ENCODE results near the gene GAS7. TPM values are rescaled to one million over a fixed set of nuclear protein-coding genes. Genes with fewer than 3 reads are reported as not detected.

Gene GAS7
- total and polyA plus RNA-seq, 10 of the 15 experiments (the other 5 are each of a cell fraction or from before 2014, with no cell fraction given): 2.3 to 53.4 (median 24.0) TPM

DNA sequence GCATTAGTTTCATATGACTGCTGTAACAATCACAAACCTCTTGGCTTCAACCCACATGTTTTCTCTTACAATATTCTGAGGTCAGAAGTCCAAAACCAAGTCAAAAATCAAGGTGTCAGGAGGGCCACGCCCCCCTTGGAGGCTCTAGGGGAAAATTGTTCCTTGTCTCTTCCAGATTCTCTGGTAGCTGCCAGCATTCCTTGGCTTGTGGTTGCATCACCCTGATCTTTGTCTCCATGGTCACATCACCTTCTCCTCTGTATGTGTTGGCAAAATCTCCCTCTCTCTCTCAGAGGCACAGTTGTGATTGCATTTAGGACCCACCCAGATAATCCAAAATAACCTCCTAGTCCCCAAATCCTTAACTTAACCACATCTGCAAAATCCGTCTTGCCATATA lies 105.8 kb downstream of the GAS7 start:
- ChIA-PET CTCF (no interaction called here), RAD21 (ENCODE audit: unreplicated experiment) (no interaction called here), POLR2A (no interaction called here), SMC1A (ENCODE audit: uncharacterized antibody, unreplicated experiment) (no interaction called here)
- no peak overlapping the region for H2AFZ ChIP-seq (ENCODE audit: control insufficient read depth, low read depth, low read length)
- 44% methylated on average over 2 of the region's 2 CpGs for WGBS (ENCODE audit: insufficient coverage, insufficient replicate concordance, low lambda C conversion rate, missing lambda C conversion rate)
- no peak for DNase-seq (ENCODE audit: low read depth, low spot score)
- no peaks in the 10 kb centered on the region for H3K79me2 ChIP-seq (ENCODE audit: control insufficient read depth, insufficient read depth, low read length)
- 0 out of 4 replicates have a peak, but pooled peaks cover 0 to 2% of the 10 kb centered on the region in 2 experiments for H3K27me3 ChIP-seq (replicated peaks in 1 of 2; ENCODE audit: control insufficient read depth in 2 of 2, insufficient read depth in 2 of 2, low read length in 1 of 2)
- no peak overlapping the region for H3K4me3 ChIP-seq
- no TSS peak for BruUV-seq (replicated peaks)
- H3K4me1 ChIP-seq (ENCODE audit: control insufficient read depth, insufficient read depth, low read length): no peaks in the 10 kb centered on the region
- H3K4me2 ChIP-seq (ENCODE audit: control insufficient read depth, insufficient read depth): no peak overlapping the region
- no peak for FAIRE-seq
- no peaks in the 10 kb centered on the region for H4K20me1 ChIP-seq (ENCODE audit: control insufficient read depth, insufficient read depth)
- H3K36me3 ChIP-seq (ENCODE audit: control insufficient read depth in 2 of 2, insufficient read depth in 2 of 2, low read length in 1 of 2): no peaks in the 10 kb centered on the region
- no peak overlapping the region for H3K9ac ChIP-seq (ENCODE audit: control insufficient read depth, insufficient read depth, low read length)
- H3K27ac ChIP-seq (ENCODE audit: control insufficient read depth, insufficient read depth): no peak overlapping the region
- no peaks in the 10 kb centered on the region; the same call in 2 of the 3 replicates for H3K9me3 ChIP-seq (replicated peaks; ENCODE audit: control insufficient read depth, insufficient read depth, low read length)
- no peak for ATAC-seq
- TF ChIP-seq NBN (IDR thresholded peaks at IDR 0.05) (no peak), MTA3 (IDR thresholded peaks at IDR 0.05; ENCODE audit: borderline replicate concordance, low read length) (no peak), NR2C1 (IDR thresholded peaks at IDR 0.05) (no peak), SMAD1 (IDR thresholded peaks at IDR 0.05; ENCODE audit: low read depth, partially characterized antibody) (no peak), TARDBP (IDR thresholded peaks at IDR 0.05; ENCODE audit: borderline replicate concordance) (no peak)
- TF ChIP-seq, protein P1, sequence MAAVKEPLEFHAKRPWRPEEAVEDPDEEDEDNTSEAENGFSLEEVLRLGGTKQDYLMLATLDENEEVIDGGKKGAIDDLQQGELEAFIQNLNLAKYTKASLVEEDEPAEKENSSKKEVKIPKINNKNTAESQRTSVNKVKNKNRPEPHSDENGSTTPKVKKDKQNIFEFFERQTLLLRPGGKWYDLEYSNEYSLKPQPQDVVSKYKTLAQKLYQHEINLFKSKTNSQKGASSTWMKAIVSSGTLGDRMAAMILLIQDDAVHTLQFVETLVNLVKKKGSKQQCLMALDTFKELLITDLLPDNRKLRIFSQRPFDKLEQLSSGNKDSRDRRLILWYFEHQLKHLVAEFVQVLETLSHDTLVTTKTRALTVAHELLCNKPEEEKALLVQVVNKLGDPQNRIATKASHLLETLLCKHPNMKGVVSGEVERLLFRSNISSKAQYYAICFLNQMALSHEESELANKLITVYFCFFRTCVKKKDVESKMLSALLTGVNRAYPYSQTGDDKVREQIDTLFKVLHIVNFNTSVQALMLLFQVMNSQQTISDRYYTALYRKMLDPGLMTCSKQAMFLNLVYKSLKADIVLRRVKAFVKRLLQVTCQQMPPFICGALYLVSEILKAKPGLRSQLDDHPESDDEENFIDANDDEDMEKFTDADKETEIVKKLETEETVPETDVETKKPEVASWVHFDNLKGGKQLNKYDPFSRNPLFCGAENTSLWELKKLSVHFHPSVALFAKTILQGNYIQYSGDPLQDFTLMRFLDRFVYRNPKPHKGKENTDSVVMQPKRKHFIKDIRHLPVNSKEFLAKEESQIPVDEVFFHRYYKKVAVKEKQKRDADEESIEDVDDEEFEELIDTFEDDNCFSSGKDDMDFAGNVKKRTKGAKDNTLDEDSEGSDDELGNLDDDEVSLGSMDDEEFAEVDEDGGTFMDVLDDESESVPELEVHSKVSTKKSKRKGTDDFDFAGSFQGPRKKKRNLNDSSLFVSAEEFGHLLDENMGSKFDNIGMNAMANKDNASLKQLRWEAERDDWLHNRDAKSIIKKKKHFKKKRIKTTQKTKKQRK (IDR thresholded peaks at IDR 0.05; ENCODE audit: low read depth, low read length): no peak
- intact Hi-C loops (cut with micrococcal nuclease; ENCODE audit: unreplicated experiment): no loop called here
- in situ Hi-C loops (cut with MboI): no loop called here
